Adipose tissue (tissue), 3 donors: ENCODE results near the gene SNAPC2. TPM values are rescaled to one million over a fixed set of nuclear protein-coding genes. Genes with fewer than 3 reads are reported as not detected.

ENCODE experiments used
- H3K27ac ChIP-seq: one replicate; pipeline ENCODE4 v1.5.1; 2013; ENCODE audit warnings: low read depth, low read length
- WGBS, 3 donors: extraction: QIAGEN DNeasy Blood & Tissue Kit; methylation state at CpG; one replicate each; pipeline ENCODE4 v1.1.7; 2013; 5-methylcytosine and 5-hydroxymethylcytosine counted together
- polyA plus RNA-seq, 3 donors: library from polyadenylated mRNA; stranded (reverse); fragments of 200-250 nt; gene quantifications; one replicate each; pipeline ENCODE4 v1.2.3, GENCODE V29; 2013
- donor health status: healthy with polysubstance abuse.
- donor health status: Bipolar disorder and iron deficiency.
- donor health status: healthy.

Gene SNAPC2
- polyA plus RNA-seq, result 10 to 100 TPM; 13.3 to 21.0 (median 15.7) TPM

DNA sequence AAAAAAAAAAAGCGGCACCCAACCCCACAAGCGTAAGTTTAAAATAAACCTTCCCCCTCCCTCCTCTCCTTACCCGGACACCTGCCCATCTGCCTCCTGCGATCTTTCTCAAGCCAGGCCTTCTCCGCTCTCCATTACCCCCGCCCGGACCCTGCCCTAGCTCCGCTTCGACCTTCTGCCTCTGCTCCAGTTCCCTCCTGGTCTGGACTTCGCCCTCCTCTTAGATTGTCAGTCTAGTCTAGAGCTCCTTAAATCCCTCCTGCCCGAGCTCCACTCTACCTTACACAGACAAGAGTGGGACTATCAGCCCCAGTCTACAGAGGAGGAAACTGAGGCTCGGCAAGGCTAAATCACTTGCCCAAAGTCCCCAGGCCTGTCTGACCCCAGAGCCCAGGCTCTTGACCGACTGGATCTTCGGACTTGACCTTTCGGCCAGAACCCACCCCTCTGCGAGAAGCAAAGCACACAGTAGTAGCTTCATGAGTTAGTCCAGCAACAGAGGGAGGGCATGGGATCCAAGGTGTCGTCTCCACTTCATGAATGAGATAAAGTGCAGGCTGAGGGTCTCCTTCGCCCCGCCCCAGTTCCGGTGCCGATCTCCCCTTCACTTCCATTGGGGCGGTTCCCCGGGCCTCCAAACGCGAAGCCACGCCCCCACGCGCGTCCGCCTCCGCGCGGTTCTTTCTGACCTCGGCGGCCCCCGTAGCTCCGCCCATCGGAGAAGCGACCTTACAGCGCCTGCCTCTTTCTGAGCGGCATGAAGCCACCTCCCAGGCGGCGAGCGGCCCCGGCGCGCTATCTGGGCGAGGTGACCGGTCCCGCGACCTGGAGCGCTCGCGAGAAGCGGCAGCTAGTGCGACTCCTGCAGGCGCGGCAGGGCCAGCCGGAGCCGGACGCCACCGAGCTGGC lies at the start of gene SNAPC2:
TSS of gene SNAPC2 (plus strand) at position 729 of the 909 bp plus-strand sequence. CDS start at position 758, 29 bp downstream.
- WGBS, 3 donors, result 3 to 10% (median 8%) methylated on average over 60 to 62 of the region's 62 CpGs
- peak within 1 kb of the TSS; percentile 51 for H3K27ac ChIP-seq

DNA sequence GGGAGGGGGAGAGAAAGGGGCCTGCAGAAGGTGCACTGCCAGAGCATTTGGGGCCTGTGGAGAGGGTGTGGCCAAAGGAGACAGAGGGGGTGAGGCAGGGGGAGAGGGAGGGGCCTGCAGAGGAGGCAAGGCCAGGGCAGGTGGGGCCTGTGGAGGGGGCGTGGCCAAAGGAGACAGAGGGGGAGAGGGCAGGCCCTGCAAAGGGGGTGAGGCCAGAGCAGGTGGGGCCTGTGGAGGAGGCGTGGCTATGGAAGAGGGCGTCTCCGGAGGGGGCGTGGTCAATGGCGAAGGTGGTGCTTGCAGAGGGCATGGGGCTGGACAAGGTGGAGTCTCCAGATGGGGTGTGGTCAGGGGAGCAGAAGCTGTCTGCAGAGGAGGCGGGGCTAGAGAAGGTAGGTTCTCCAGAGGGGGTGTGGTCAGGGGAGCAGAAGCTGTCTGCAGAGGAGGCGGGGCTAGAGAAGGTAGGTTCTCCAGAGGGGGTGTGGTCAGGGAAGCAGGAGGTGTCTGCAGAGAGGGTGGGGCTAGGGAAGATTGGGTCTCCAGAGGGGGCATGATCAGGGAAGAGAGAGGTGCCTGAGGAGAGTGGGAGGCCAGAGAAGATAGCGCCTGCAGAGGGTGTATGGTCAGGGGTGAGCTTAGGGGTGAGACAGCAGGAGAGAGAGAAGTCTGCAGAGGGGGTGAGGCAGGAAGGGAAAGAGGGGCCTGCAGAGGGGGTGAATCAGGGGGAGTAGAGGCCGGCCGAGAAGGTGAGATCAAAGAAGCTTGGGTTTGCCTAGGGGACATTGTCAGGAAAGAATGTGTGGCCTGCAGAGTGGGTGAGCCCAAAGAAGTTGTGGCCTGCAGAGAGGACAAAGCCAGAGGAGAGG lies 49.3 kb upstream of the SNAPC2 start:
- WGBS, 3 donors, result 53 to 54% (median 53%) methylated on average over 10 to 11 of the region's 11 CpGs
- H3K27ac ChIP-seq, result no peak overlapping the region

DNA sequence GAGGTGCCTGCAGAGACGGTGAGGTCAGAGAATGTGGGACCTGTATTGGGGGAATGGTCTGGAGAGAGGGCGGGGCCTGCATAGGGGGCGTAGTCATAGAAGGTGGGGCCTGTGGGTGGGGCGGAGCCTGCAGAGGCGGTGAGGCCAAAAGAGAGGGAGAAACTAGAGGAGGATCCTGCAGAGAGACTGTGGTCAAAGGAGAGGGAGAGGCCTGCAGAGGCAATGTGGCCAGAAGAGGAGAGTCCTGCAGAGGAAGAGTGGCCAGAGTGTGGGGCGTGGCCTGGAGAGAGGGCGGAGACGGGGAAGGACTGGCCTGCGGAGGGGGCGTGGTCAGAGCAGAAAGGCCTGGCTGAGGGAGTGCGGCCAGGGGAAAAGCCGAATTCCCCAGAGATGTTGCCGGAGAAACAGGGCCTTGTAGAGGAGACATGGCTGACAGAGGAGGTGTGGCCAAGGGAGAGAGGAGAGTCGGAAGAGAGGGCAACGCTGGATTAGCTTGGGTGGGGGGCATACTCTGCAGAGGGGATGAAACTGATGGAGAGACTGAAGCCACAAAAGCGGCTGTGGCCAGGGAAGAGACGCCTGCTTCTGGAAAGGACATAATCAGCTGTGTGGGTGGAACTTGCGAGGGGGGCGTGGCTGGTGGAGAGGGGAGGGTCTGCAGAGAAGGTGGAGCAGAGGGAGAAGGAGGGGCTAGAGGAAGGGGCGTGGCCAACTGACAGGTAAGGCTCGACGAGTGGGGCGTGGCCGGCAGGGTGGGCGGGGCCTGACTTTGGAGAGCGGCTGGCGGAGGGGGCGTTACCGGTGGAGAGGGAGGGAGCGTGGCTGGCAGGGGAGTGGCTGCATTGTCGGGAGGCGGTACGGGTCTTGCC lies 48.5 kb upstream of the SNAPC2 start:
- WGBS, 3 donors, result 4 to 12% (median 5%) methylated on average over 33 of the region's 33 CpGs
- no peak overlapping the region for H3K27ac ChIP-seq

DNA sequence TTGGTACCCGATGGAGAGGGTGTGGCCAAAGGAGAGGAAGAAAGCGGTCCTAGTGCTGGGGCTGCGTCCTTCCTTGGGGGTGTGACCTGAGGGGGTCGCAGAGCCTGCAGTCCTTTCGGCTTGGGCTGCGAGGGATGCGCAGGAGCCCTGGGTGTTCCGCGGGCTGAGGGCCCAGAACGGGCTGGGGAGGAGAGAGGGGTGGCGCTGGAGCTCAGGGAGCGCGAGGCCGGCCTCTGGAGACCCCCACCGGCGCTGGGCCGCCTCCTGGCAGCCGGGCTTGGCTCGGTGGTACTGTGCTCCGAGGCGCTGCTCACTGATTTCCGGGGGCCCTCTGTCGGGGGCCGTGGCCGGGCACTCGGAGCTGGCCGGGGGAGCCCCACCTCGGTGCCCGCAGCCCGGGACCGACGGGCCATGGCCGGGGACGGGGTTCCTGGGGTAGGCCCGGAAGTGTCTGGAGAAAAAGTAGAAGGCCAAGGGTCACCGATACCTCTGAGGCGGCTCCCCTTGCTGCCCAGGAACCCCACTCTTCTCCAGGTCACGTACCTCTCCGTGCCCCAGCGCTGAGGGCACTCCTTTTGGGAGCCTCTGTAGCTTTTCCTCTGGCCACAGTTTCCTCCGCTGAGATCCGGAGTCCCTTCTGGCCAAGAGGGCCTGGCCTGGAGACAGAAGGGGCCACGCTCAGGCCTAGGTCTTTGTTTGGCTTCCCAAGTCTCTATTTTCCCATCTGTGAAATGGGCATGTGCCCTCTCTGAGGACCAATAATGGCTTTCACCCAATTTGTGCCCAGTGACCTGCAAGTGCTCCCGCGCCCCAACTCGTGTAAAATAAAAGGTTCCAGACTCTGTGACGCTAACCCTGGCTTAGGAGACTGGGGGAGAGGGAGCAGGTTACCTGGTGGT lies 47.6 kb upstream of the SNAPC2 start:
- no peak overlapping the region for H3K27ac ChIP-seq
- 47 to 75% (median 49%) methylated on average over 35 to 47 of the region's 47 CpGs for WGBS, 3 donors

- WGBS, 3 donors, result 13 to 52% (median 19%) methylated on average over 50 to 53 of the region's 53 CpGs
- H3K27ac ChIP-seq, result no peak overlapping the region
Measured at GRCh38 chr19:7873304-7874075, 46.6 kb upstream of the SNAPC2 start.

DNA sequence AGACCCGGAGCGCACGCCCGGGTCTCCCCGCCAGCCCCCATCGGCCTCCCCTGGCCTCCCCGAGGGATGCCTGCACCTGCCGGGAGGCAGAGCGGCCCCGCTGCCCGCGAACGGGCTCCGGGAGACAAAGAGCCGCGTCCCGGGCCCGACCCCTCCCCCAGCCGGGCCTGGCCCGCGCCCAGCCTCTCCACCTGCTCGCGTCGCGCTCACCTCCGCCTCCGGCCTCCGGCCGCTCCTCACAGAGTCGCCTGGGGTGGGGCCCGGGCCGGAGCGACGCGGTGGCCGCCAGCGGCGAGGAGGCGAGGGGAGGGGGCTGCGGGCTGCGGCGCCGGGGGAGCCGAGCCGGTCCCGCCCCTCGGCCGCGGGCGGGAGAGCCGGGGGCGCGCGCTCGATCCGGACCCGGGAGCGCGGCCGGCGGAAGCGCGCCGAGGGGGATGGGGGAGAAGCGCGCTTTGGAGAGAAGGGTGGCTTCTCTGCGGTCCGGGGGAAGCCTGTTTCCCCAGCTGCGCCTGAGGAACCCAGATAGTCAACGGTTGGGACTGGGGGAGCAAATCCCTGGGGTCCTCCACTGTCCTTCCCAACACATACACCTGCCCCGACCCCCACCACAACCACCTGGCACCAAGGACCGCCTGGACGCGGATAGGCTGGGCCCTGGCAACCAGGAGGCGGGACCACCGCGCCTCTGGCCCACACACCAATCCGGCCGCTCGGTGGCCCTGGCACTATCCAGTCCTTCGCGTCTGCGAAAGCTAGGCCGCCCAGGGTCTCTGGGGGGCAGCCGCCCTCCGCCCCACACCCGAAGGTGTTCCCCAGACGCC lies 45.9 kb upstream of the SNAPC2 start, which contains the start of gene PRR36:
TSS of gene PRR36 (minus strand) at position 315 of the 821 bp plus-strand sequence. CDS start 701 bp downstream, outside the sequence.
- H3K27ac ChIP-seq, result no peak within 1 kb of the TSS
- WGBS, 3 donors, result 2% methylated on average over 56 to 88 of the region's 88 CpGs

DNA sequence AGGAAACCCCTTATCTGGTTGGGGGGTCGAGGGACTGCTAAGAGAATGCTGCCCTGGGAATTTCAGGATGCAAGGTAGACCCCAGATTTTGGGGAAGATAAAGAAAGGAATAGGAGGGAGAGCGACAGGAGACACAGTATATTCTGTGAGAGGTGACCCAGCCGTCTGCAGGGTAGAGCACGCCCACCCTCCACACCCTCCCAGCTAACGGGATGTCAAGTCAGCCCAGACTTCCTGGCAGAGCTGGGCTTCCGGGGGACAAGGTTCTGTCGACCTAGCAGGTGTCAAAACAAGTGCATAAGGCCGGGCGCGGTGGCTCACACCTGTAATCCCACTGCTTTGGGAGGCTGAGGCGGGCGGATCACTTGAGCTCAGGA lies 45.3 kb upstream of the SNAPC2 start:
- 33% methylated on average over 12 of the region's 12 CpGs for WGBS, 3 donors
- H3K27ac ChIP-seq, result no peak overlapping the region

DNA sequence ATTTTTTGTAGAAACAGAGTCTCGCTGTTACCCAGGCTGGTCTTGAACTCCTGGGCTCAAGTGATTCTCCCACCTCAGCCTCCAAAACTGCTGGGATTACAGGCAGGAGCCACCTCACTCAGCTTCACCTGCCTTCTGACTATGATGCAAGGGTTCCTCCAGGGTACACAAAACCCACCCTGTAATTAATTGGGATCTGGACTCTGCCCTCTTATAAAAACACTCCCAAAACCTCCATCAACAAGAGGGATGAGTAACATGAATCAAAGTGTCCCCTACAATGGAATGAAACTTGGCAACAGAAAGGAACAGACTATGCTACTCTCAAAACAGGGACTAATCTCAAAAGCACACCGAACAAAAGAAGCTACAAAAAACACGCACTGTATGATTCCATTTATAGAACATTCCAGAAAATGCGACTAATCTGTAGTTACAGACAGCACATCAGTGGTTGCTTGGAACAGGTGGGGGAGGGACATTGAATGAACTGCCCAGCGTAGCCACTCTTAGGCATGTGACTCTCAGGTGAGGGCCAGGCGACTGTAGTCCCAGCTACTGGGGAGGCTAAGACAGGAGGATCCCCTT lies 42.8 kb upstream of the SNAPC2 start:
- H3K27ac ChIP-seq, result no peak overlapping the region
- 76 to 78% (median 77%) methylated on average over 6 of the region's 6 CpGs for WGBS, 3 donors

- WGBS, 3 donors, result 76% methylated on average over 18 of the region's 18 CpGs
- no peak overlapping the region for H3K27ac ChIP-seq
Measured at GRCh38 chr19:7879111-7879807, 40.9 kb upstream of the SNAPC2 start.

GRCh38 chr19:7879836-7880235 lies 40.3 kb upstream of the SNAPC2 start:
- H3K27ac ChIP-seq, result no peak overlapping the region
- WGBS, 3 donors, result 83 to 93% (median 83%) methylated on average over 19 of the region's 19 CpGs

DNA sequence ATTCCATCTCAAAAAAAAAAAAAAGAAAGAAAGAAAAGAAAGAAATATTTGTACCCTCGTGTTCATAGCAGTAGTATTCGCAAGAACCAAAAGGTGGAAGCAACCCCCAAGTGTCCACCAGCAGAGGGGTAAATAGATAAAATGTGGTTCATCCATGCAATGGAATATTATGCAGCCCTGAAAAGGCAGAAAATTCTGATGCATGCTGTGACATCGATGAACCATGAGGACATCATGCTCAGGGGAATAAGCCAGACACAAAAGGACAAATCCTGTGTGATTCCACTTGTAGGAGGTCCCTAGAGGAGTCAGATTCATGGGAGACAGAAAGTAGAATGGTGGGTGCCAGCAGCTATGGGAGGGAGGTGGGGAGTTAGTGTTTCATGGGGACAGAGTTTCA lies 38.2 kb upstream of the SNAPC2 start:
- 95 to 96% (median 95%) methylated on average over 3 of the region's 3 CpGs for WGBS, 3 donors
- no peak overlapping the region for H3K27ac ChIP-seq

- WGBS, 3 donors, result 72 to 86% (median 79%) methylated on average over 4 of the region's 4 CpGs
- H3K27ac ChIP-seq, result no peak overlapping the region
Measured at GRCh38 chr19:7883105-7883504, 37.0 kb upstream of the SNAPC2 start.

DNA sequence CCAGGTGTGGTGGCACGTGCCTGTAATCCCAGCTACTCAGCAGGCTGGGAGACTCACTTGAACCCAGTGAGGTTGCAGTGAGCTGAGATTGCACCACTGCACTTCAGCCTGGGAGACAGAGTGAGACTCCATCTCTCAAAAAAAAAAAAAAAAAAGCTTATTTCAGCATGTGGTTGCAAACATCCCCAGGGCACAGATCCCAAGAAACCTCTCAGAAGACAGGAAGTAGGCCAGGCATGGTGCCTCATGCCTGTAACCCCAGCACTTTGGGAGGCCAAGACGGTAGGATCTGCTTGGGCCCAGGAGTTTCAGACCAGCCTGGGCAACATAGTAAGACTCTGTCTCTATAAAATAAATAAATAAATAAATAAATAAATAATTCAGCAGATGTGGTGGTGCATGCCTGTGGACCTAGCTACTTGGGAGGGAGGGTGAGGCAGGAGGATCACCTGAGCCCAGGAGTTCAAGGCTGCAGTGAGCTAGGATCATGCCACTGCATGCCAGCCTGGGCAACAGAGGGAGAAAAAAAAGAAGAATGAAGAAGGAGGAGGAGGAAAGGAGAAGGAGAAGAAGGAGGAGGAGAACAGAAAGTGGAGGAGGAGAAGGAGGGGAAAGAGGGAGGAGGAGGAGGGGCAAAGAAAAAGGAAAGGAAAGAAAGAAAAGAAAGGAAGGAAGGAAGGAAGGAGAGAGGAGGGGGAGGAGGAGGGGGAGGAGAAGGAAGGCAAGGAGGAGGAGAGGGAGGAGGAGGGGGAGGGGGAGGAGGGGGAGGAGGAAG lies 36.2 kb upstream of the SNAPC2 start:
- H3K27ac ChIP-seq, result no peak overlapping the region
- 72 to 88% (median 85%) methylated on average over 2 of the region's 2 CpGs for WGBS, 3 donors

- H3K27ac ChIP-seq, result no peak overlapping the region
- 80 to 91% (median 85%) methylated on average over 8 of the region's 8 CpGs for WGBS, 3 donors
Measured at GRCh38 chr19:7885818-7886217, 34.3 kb upstream of the SNAPC2 start.
